Naive thymus-derived CD8-positive, alpha-beta T cell (primary cell): ENCODE data around the gene AIF1. TPM values are rescaled to one million over a fixed set of nuclear protein-coding genes. Genes with fewer than 3 reads are reported as not detected.

Experiments
- ATAC-seq, 2 donors: fragments of 150-1000 bp; cut with Tn5 transposase in 1 of 2; sonication (Bioruptor Pico), chemical (Tn5 transposase) in 1 of 2; 1 replicate in 1 of 2; 2 replicates in 1 of 2; pipeline ENCODE4 v1.10.0; 2021; ENCODE audit warnings: mild to moderate bottlenecking in 2 of 2, moderate library complexity in 2 of 2
- POLR2A ChIA-PET: fragments of 350-600 bp; sonication (Branson Sonifier 250); formaldehyde crosslinking; loops from one replicate; lab custom pipeline; 2021; ENCODE audit warnings: antibody characterized with exemption; lab: Charles Lee
- DNase-seq, 10 donors: peaks; one replicate each; pipeline versions ENCODE4 v3.0.0 to v3.0.0-alpha.2; 2020 to 2022
- H3K27ac Mint-ChIP-seq, 10 donors: one replicate each; pipeline ENCODE4 v1.8.0; 2020 to 2022; ENCODE audit warnings: mild to moderate bottlenecking in 10 of 10, mixed read lengths in 10 of 10, moderate library complexity in 4 of 10, inconsistent platforms in 1 of 10
- H3K27me3 Mint-ChIP-seq, 5 donors: one replicate each; pipeline ENCODE4 v1.8.0; 2021 to 2022; ENCODE audit warnings: mixed read lengths in 5 of 5
- H3K36me3 Mint-ChIP-seq, 3 donors: one replicate each; pipeline ENCODE4 v1.8.0; 2020 to 2022; ENCODE audit warnings: mixed read lengths in 3 of 3, mild to moderate bottlenecking in 2 of 3, inconsistent platforms in 1 of 3
- H3K4me1 Mint-ChIP-seq, 4 donors: one replicate each; pipeline ENCODE4 v1.8.0; 2021 to 2022; ENCODE audit warnings: mixed read lengths in 4 of 4
- H3K4me3 Mint-ChIP-seq, 10 donors: one replicate each; pipeline ENCODE4 v1.8.0; 2020 to 2022; ENCODE audit warnings: mild to moderate bottlenecking in 10 of 10, mixed read lengths in 10 of 10, moderate library complexity in 6 of 10, inconsistent platforms in 1 of 10
- H3K9me3 Mint-ChIP-seq, 9 donors: one replicate each; pipeline ENCODE4 v1.8.0; 2020 to 2022; ENCODE audit warnings: mixed read lengths in 9 of 9, mild to moderate bottlenecking in 3 of 9, inconsistent platforms in 1 of 9, moderate library complexity in 1 of 9
- polyA plus RNA-seq, 3 donors: library from polyadenylated mRNA; unstranded; fragments of 300-500 nt; fragmentation: Illumina TruSeq; gene quantifications; one replicate each; pipeline ENCODE4 v1.2.3, GENCODE V29; 2021
- total RNA-seq, 8 experiments: library from RNA in 2 of 8; stranded (reverse) in 2 of 8; gene quantifications; one replicate each; pipeline ENCODE4 v1.2.3 and lab custom pipeline; 2021 to 2026

Gene AIF1
- total and polyA plus RNA-seq, 5 experiments from 2014 or later: 23.0 to 242 (median 145) TPM

- ATAC-seq (no peak), DNase-seq (peak in 1 of 10 donors; percentile 41)
- POLR2A ChIA-PET: interaction anchor here (1.1 to 38.0 kb wide), 5 partner anchors 4 to 139 kb away, joined by 3 to 1584 read pairs (median 68); partner anchors contain the start of genes ATP6V1G2, DDX39B, LST1 and LTA
- peaks cover 3 to 11% (median 4%) of the 10 kb centered on the region in 3 donors for H3K36me3 Mint-ChIP-seq
- peak overlapping the region; percentile 81 to 100 (median 98) for H3K27ac Mint-ChIP-seq
- H3K4me3 Mint-ChIP-seq: peak overlapping the region; percentile 52 to 91 (median 83)
- H3K9me3 Mint-ChIP-seq: no peaks in the 10 kb centered on the region
- no peaks in the 10 kb centered on the region for H3K27me3 Mint-ChIP-seq
- peaks cover 49 to 94% (median 88%) of the 10 kb centered on the region in 4 donors for H3K4me1 Mint-ChIP-seq
Observed at GRCh38 chr6:31575952-31576685, 38.9 kb upstream of the AIF1 start.

GRCh38 chr6:31576897-31577578 is 38.0 kb upstream of the AIF1 start:
- ATAC-seq: no peak
- H3K4me1 Mint-ChIP-seq: peaks cover 45 to 87% (median 81%) of the 10 kb centered on the region in 4 donors
- H3K4me3 Mint-ChIP-seq: peak overlapping the region; percentile 41 to 91 (median 83)
- peak overlapping the region; percentile 51 to 100 (median 98) for H3K27ac Mint-ChIP-seq
- no peaks in the 10 kb centered on the region for H3K27me3 Mint-ChIP-seq
- POLR2A ChIA-PET: interaction anchor here (1.0 to 38.0 kb wide), 6 partner anchors 5 to 395 kb away, joined by 3 to 1584 read pairs (median 38); partner anchors contain the start of genes ATP6V1G2, DDX39B, DXO and LST1
- no peaks in the 10 kb centered on the region for H3K9me3 Mint-ChIP-seq
- peak in 1 of 10 donors; percentile 52 for DNase-seq
- peaks cover 7 to 14% (median 12%) of the 10 kb centered on the region in 3 donors for H3K36me3 Mint-ChIP-seq

GRCh38 chr6:31577579-31577966 is 37.5 kb upstream of the AIF1 start:
- POLR2A ChIA-PET: interaction anchor here (1.0 to 38.0 kb wide), 5 partner anchors 6 to 395 kb away, joined by 4 to 1584 read pairs (median 68); partner anchors contain the start of genes ATP6V1G2, DDX39B, DXO and LST1
- H3K4me1 Mint-ChIP-seq: peaks cover 44 to 87% (median 81%) of the 10 kb centered on the region in 4 donors
- H3K4me3 Mint-ChIP-seq: peak overlapping the region in 5 of 10 donors; percentile 12 to 89 (median 52)
- no peaks in the 10 kb centered on the region for H3K27me3 Mint-ChIP-seq
- H3K9me3 Mint-ChIP-seq: no peaks in the 10 kb centered on the region
- H3K27ac Mint-ChIP-seq: peak overlapping the region in 6 of 10 donors; percentile 22 to 100 (median 84)
- ATAC-seq (no peak), DNase-seq (peak in 1 of 10 donors; percentile 18)
- H3K36me3 Mint-ChIP-seq: peaks cover 7 to 12% (median 12%) of the 10 kb centered on the region in 3 donors

GRCh38 chr6:31578184-31579118 is 36.6 kb upstream of the AIF1 start:
- Mint-ChIP-seq H3K4me1 (peaks cover 40 to 87% (median 80%) of the 10 kb centered on the region in 4 donors), H3K4me3 (peak overlapping the region in 9 of 10 donors; percentile 6 to 99 (median 76)), H3K36me3 (peaks cover 7 to 12% (median 11%) of the 10 kb centered on the region in 3 donors), H3K27ac (peak overlapping the region in 9 of 10 donors; percentile 85 to 100 (median 91)), H3K9me3 (no peaks in the 10 kb centered on the region), H3K27me3 (no peaks in the 10 kb centered on the region)
- ATAC-seq (no peak), DNase-seq (peak in 1 of 10 donors; percentile 22)
- POLR2A ChIA-PET: interaction anchor here (0.6 to 38.0 kb wide), 6 partner anchors 7 to 394 kb away, joined by 3 to 1584 read pairs (median 36); partner anchors contain the start of genes ATP6V1G2, DXO, LST1 and LTA

GRCh38 chr6:31579119-31579505 is 35.9 kb upstream of the AIF1 start:
- H3K27me3 Mint-ChIP-seq: no peaks in the 10 kb centered on the region
- peaks cover 7 to 12% (median 11%) of the 10 kb centered on the region in 3 donors for H3K36me3 Mint-ChIP-seq
- peak overlapping the region in 9 of 10 donors; percentile 56 to 99 (median 98) for H3K4me3 Mint-ChIP-seq
- ATAC-seq (no peak), DNase-seq (peak in 1 of 10 donors; percentile 24)
- POLR2A ChIA-PET: interaction anchor here (1.2 to 38.0 kb wide), 5 partner anchors 6 to 42 kb away, joined by 3 to 1584 read pairs (median 68); partner anchors contain the start of genes ATP6V1G2, LST1, LTA and LTB
- H3K4me1 Mint-ChIP-seq: peaks cover 34 to 87% (median 76%) of the 10 kb centered on the region in 4 donors
- H3K27ac Mint-ChIP-seq: peak overlapping the region; percentile 85 to 100 (median 95)
- H3K9me3 Mint-ChIP-seq: no peaks in the 10 kb centered on the region

- H3K27me3 Mint-ChIP-seq: no peaks in the 10 kb centered on the region
- peak overlapping the region; percentile 97 to 100 (median 99) for H3K4me3 Mint-ChIP-seq
- H3K27ac Mint-ChIP-seq: peak overlapping the region; percentile 92 to 100 (median 98)
- POLR2A ChIA-PET: interaction anchor here (0.6 to 38.0 kb wide), 13 partner anchors 6 to 250 kb away, joined by 3 to 1584 read pairs (median 26); partner anchors contain the start of genes ATP6V1G2, BAG6, C6orf47 and DDX39B
- H3K9me3 Mint-ChIP-seq: no peaks in the 10 kb centered on the region
- H3K36me3 Mint-ChIP-seq: peaks cover 7 to 12% (median 11%) of the 10 kb centered on the region in 3 donors
- H3K4me1 Mint-ChIP-seq: peaks cover 31 to 87% (median 74%) of the 10 kb centered on the region in 4 donors
- DNase-seq: peak in 1 of 10 donors; percentile 55
- ATAC-seq: no peak
Observed at GRCh38 chr6:31579546-31580437, 35.2 kb upstream of the AIF1 start.

GRCh38 chr6:31580438-31580740 is 34.6 kb upstream of the AIF1 start:
- H3K4me3 Mint-ChIP-seq: peak overlapping the region; percentile 97 to 100 (median 99)
- peaks cover 7 to 12% (median 11%) of the 10 kb centered on the region in 3 donors for H3K36me3 Mint-ChIP-seq
- peak overlapping the region; percentile 92 to 100 (median 98) for H3K27ac Mint-ChIP-seq
- no peaks in the 10 kb centered on the region for H3K27me3 Mint-ChIP-seq
- ATAC-seq (no peak), DNase-seq (no peak)
- POLR2A ChIA-PET: interaction anchor here (0.6 to 38.0 kb wide), 15 partner anchors 5 to 307 kb away, joined by 3 to 1584 read pairs (median 20); partner anchors contain the start of genes ATP6V1G2, BAG6, CSNK2B and DDX39B
- no peaks in the 10 kb centered on the region for H3K9me3 Mint-ChIP-seq
- peaks cover 32 to 87% (median 73%) of the 10 kb centered on the region in 4 donors for H3K4me1 Mint-ChIP-seq

GRCh38 chr6:31580807-31581433 is 34.1 kb upstream of the AIF1 start:
- H3K27me3 Mint-ChIP-seq: no peaks in the 10 kb centered on the region
- H3K4me3 Mint-ChIP-seq: peak overlapping the region; percentile 97 to 100 (median 99)
- H3K36me3 Mint-ChIP-seq: peaks cover 7 to 12% (median 11%) of the 10 kb centered on the region in 3 donors
- DNase-seq (peak; percentile 77 to 95 (median 90)), ATAC-seq (peak; percentile 79)
- H3K27ac Mint-ChIP-seq: peak overlapping the region; percentile 92 to 100 (median 98)
- peaks cover 32 to 87% (median 73%) of the 10 kb centered on the region in 4 donors for H3K4me1 Mint-ChIP-seq
- H3K9me3 Mint-ChIP-seq: no peaks in the 10 kb centered on the region
- POLR2A ChIA-PET: interaction anchor here (0.5 to 38.0 kb wide), 18 partner anchors 5 to 306 kb away, joined by 3 to 1584 read pairs (median 6); partner anchors contain the start of genes ATP6V1G2, BAG6, CSNK2B and DDX39B

- DNase-seq: peak in 2 of 10 donors; percentile 10 to 27
- peak overlapping the region; percentile 97 to 100 (median 99) for H3K4me3 Mint-ChIP-seq
- POLR2A ChIA-PET: interaction anchor here (0.9 to 38.0 kb wide), 19 partner anchors 4 to 1390 kb away, joined by 3 to 1584 read pairs (median 8); partner anchors contain the start of genes ATP6V1G2, BAG6, DDX39B and GPANK1
- peak overlapping the region; percentile 92 to 100 (median 98) for H3K27ac Mint-ChIP-seq
- H3K4me1 Mint-ChIP-seq: peaks cover 31 to 87% (median 73%) of the 10 kb centered on the region in 4 donors
- H3K27me3 Mint-ChIP-seq: no peaks in the 10 kb centered on the region
- no peak for ATAC-seq
- H3K9me3 Mint-ChIP-seq: no peaks in the 10 kb centered on the region
- H3K36me3 Mint-ChIP-seq: peaks cover 7 to 12% (median 11%) of the 10 kb centered on the region in 3 donors
Observed at GRCh38 chr6:31581434-31582229, 33.4 kb upstream of the AIF1 start.
